Parathyroid adenoma (tissue), 2 donors: ENCODE results near the gene NCKAP5.

Experiments used
- H2AFZ ChIP-seq: fragments of 300-600 bp; sonication (generic); one replicate; pipeline ENCODE4 v1.7.0; 2017; ENCODE audit warnings: antibody characterized with exemption, mild to moderate bottlenecking
- H3K27ac ChIP-seq: fragments of 300-600 bp; sonication (generic); one replicate; pipeline ENCODE4 v1.7.0; 2017
- H3K27me3 ChIP-seq: fragments of 300-600 bp; sonication (generic); one replicate; pipeline ENCODE4 v1.7.0; 2017; ENCODE audit warnings: low read length; ENCODE audit not compliant: control insufficient read depth, insufficient read depth
- H3K36me3 ChIP-seq: fragments of 300-600 bp; sonication (generic); one replicate; pipeline ENCODE4 v1.7.0; 2017; ENCODE audit warnings: low read length; ENCODE audit not compliant: control insufficient read depth, insufficient read depth
- H3K4me1 ChIP-seq: fragments of 300-600 bp; sonication (generic); one replicate; pipeline ENCODE4 v1.7.0; 2017; ENCODE audit warnings: control low read depth
- H3K4me2 ChIP-seq: fragments of 300-600 bp; sonication (generic); one replicate; pipeline ENCODE4 v1.7.0; 2017; ENCODE audit warnings: low read length
- H3K4me3 ChIP-seq: fragments of 300-600 bp; sonication (generic); one replicate; pipeline ENCODE4 v1.7.0; 2017; ENCODE audit warnings: low read depth, low read length
- H3K79me2 ChIP-seq: fragments of 300-600 bp; sonication (generic); one replicate; pipeline ENCODE4 v1.7.0; 2017; ENCODE audit warnings: control low read depth
- H3K9ac ChIP-seq: fragments of 300-600 bp; sonication (generic); one replicate; pipeline ENCODE4 v1.7.0; 2017; ENCODE audit warnings: mild to moderate bottlenecking
- H3K9me3 ChIP-seq: fragments of 300-600 bp; sonication (generic); one replicate; pipeline ENCODE4 v1.7.0; 2017; ENCODE audit warnings: low read length; ENCODE audit not compliant: control insufficient read depth
- TF ChIP-seq, protein P1 (sequence below): fragments of 300-600 bp; sonication (generic); IDR thresholded peaks from one replicate; pipeline ENCODE4 v1.7.0; 2017; ENCODE audit warnings: antibody characterized with exemption, mild to moderate bottlenecking
- donor health status: primary hyperparathyroidism.

Gene NCKAP5

GRCh38 chr2:133077269-133077822, 490.9 kb downstream of the NCKAP5 start:
- H3K36me3 ChIP-seq: no peaks in the 10 kb centered on the region
- H3K4me3 ChIP-seq: no peak overlapping the region
- no peaks in the 10 kb centered on the region for H3K79me2 ChIP-seq
- H3K9me3 ChIP-seq: no peaks in the 10 kb centered on the region
- H2AFZ ChIP-seq: no peak overlapping the region
- no peaks in the 10 kb centered on the region for H3K4me1 ChIP-seq
- H3K9ac ChIP-seq: no peak overlapping the region
- no peak overlapping the region for H3K27ac ChIP-seq
- no peaks in the 10 kb centered on the region for H3K27me3 ChIP-seq
- H3K4me2 ChIP-seq: no peak overlapping the region
- TF ChIP-seq, protein P1, sequence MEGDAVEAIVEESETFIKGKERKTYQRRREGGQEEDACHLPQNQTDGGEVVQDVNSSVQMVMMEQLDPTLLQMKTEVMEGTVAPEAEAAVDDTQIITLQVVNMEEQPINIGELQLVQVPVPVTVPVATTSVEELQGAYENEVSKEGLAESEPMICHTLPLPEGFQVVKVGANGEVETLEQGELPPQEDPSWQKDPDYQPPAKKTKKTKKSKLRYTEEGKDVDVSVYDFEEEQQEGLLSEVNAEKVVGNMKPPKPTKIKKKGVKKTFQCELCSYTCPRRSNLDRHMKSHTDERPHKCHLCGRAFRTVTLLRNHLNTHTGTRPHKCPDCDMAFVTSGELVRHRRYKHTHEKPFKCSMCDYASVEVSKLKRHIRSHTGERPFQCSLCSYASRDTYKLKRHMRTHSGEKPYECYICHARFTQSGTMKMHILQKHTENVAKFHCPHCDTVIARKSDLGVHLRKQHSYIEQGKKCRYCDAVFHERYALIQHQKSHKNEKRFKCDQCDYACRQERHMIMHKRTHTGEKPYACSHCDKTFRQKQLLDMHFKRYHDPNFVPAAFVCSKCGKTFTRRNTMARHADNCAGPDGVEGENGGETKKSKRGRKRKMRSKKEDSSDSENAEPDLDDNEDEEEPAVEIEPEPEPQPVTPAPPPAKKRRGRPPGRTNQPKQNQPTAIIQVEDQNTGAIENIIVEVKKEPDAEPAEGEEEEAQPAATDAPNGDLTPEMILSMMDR: no peak

GRCh38 chr2:133072837-133073694, 495.2 kb downstream of the NCKAP5 start:
- no peak overlapping the region for H3K4me2 ChIP-seq
- TF ChIP-seq, protein P1: no peak
- no peak overlapping the region for H3K4me3 ChIP-seq
- H2AFZ ChIP-seq: no peak overlapping the region
- no peaks in the 10 kb centered on the region for H3K9me3 ChIP-seq
- no peaks in the 10 kb centered on the region for H3K79me2 ChIP-seq
- H3K4me1 ChIP-seq: no peaks in the 10 kb centered on the region
- H3K27me3 ChIP-seq: no peaks in the 10 kb centered on the region
- H3K27ac ChIP-seq: no peak overlapping the region
- H3K9ac ChIP-seq: no peak overlapping the region
- H3K36me3 ChIP-seq: no peaks in the 10 kb centered on the region

DNA sequence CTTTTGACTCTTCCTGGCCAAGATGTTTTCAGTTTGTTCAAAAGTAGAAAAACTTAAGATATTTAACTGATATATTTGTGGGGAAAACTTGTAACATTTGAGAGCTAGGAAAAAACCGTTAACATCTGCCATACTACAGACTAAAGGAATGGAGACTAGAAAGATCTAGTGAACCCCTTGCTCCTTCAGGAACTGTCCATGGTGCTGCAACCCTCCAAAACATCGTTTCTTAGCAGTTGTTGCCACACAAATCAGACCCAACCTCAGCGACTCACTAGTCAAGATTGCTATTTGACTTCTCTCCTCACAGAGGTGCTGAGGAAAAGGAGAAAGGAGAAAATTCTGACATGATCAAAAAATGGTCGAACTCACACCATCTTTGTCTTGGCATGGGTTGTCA, 504.5 kb downstream of the NCKAP5 start:
- TF ChIP-seq, protein P1: no peak
- no peak overlapping the region for H3K4me2 ChIP-seq
- no peaks in the 10 kb centered on the region for H3K36me3 ChIP-seq
- H3K4me3 ChIP-seq: no peak overlapping the region
- H3K27ac ChIP-seq: no peak overlapping the region
- H3K9ac ChIP-seq: no peak overlapping the region
- no peaks in the 10 kb centered on the region for H3K79me2 ChIP-seq
- no peaks in the 10 kb centered on the region for H3K9me3 ChIP-seq
- H3K4me1 ChIP-seq: no peaks in the 10 kb centered on the region
- H3K27me3 ChIP-seq: no peaks in the 10 kb centered on the region
- no peak overlapping the region for H2AFZ ChIP-seq

- Histone ChIP-seq H3K27ac (no peak overlapping the region), H3K4me2 (no peak overlapping the region), H3K4me1 (no peaks in the 10 kb centered on the region), H3K27me3 (no peaks in the 10 kb centered on the region), H3K4me3 (no peak overlapping the region), H3K36me3 (no peaks in the 10 kb centered on the region), H2AFZ (no peak overlapping the region), H3K79me2 (no peaks in the 10 kb centered on the region), H3K9me3 (no peaks in the 10 kb centered on the region), H3K9ac (no peak overlapping the region)
- TF ChIP-seq, protein P1: no peak
Measured at GRCh38 chr2:133062931-133063665, 505.2 kb downstream of the NCKAP5 start.
